Tibial artery (tissue), 4 donors: ENCODE data around the gene HLF.

ENCODE experiments used
- DNase-seq, 2 donors: peaks; one replicate each; pipeline ENCODE4 v3.0.0-alpha.2; 2019
- H3K27ac ChIP-seq, 2 donors: fragments of 200-600 bp; sonication (generic) in 1 of 2; 1 replicate in 1 of 2; 2 replicates in 1 of 2; pipeline ENCODE4 v1.5.1; 2018 to 2019; ENCODE audit warnings: mild to moderate bottlenecking in 1 of 2
- H3K27me3 ChIP-seq, 2 donors: fragments of 200-600 bp; sonication (generic) in 1 of 2; one replicate each; pipeline versions ENCODE4 v1.5.1 to v1.6.0; 2016 to 2019
- H3K36me3 ChIP-seq, 3 donors: fragments of 200-600 bp; sonication (generic) in 2 of 3; one replicate each; pipeline ENCODE4 v1.5.1; 2016 to 2019; ENCODE audit warnings: mild to moderate bottlenecking in 2 of 3
- H3K4me1 ChIP-seq, 4 donors: fragments of 200-600 bp; sonication (generic) in 2 of 4; 1 replicate in 3 of 4; 2 replicates in 1 of 4; pipeline ENCODE4 v1.5.1; 2016 to 2019
- H3K4me3 ChIP-seq, 2 donors: fragments of 200-600 bp; sonication (generic) in 1 of 2; 1 replicate in 1 of 2; 2 replicates in 1 of 2; pipeline ENCODE4 v1.5.1; 2018 to 2019; ENCODE audit warnings: mild to moderate bottlenecking in 2 of 2
- H3K9me3 ChIP-seq, 3 donors: fragments of 200-600 bp; sonication (generic) in 1 of 3; one replicate each; pipeline ENCODE4 v1.5.1; 2016 to 2019
- CTCF ChIP-seq, 2 experiments: fragments of 200-600 bp in 1 of 2; fragments of 450-650 bp in 1 of 2; IDR thresholded peaks; one replicate each; pipeline ENCODE4 v1.5.1; 2017 to 2019; ENCODE audit warnings: antibody characterized with exemption in 2 of 2, mild to moderate bottlenecking in 1 of 2, moderate library complexity in 1 of 2
- intact Hi-C: fragments of 100-400 bp; cut with DNase I; formaldehyde crosslinking; loops from one replicate; pipeline ENCODE4 v1.15.0; 2023; ENCODE audit warnings: low total_unique reads

HLF gene

GRCh38 chr17:55223524-55223923 lies 41.2 kb upstream of the HLF start:
- no peak for DNase-seq
- H3K27ac ChIP-seq = no peak overlapping the region
- intact Hi-C loops = no loop called here
- H3K36me3 ChIP-seq = no peaks in the 10 kb centered on the region
- H3K4me1 ChIP-seq = no peaks in the 10 kb centered on the region
- H3K9me3 ChIP-seq = no peaks in the 10 kb centered on the region
- no peak for TF ChIP-seq CTCF (IDR thresholded peaks at IDR 0.05)
- no peak overlapping the region for H3K4me3 ChIP-seq
- no peaks in the 10 kb centered on the region for H3K27me3 ChIP-seq

GRCh38 chr17:55224746-55225145 lies 40.0 kb upstream of the HLF start:
- H3K27ac ChIP-seq = no peak overlapping the region
- H3K4me3 ChIP-seq = no peak overlapping the region
- no peaks in the 10 kb centered on the region for H3K9me3 ChIP-seq
- no peaks in the 10 kb centered on the region for H3K4me1 ChIP-seq
- H3K36me3 ChIP-seq = no peaks in the 10 kb centered on the region
- H3K27me3 ChIP-seq = no peaks in the 10 kb centered on the region
- no peak for DNase-seq
- no peak for TF ChIP-seq CTCF (IDR thresholded peaks at IDR 0.05)
- intact Hi-C loops = no loop called here

- intact Hi-C loops = no loop called here
- no peaks in the 10 kb centered on the region for H3K36me3 ChIP-seq
- no peak overlapping the region for H3K4me3 ChIP-seq
- DNase-seq = no peak
- H3K27me3 ChIP-seq = no peaks in the 10 kb centered on the region
- no peaks in the 10 kb centered on the region for H3K9me3 ChIP-seq
- H3K27ac ChIP-seq = no peak overlapping the region
- TF ChIP-seq CTCF (IDR thresholded peaks at IDR 0.05) = no peak
- no peaks in the 10 kb centered on the region for H3K4me1 ChIP-seq
Measured at GRCh38 chr17:55225237-55225636, 39.5 kb upstream of the HLF start.

- intact Hi-C loops = no loop called here
- Histone ChIP-seq H3K36me3 (no peaks in the 10 kb centered on the region), H3K4me1 (no peaks in the 10 kb centered on the region), H3K27ac (no peak overlapping the region), H3K9me3 (no peaks in the 10 kb centered on the region), H3K4me3 (no peak overlapping the region), H3K27me3 (no peaks in the 10 kb centered on the region)
- no peak for DNase-seq
- no peak for TF ChIP-seq CTCF (IDR thresholded peaks at IDR 0.05)
Measured at GRCh38 chr17:55228683-55229192, 36.0 kb upstream of the HLF start.

GRCh38 chr17:55229276-55229675 lies 35.5 kb upstream of the HLF start:
- H3K4me1 ChIP-seq = no peaks in the 10 kb centered on the region
- no peaks in the 10 kb centered on the region for H3K27me3 ChIP-seq
- no peak overlapping the region for H3K27ac ChIP-seq
- no peaks in the 10 kb centered on the region for H3K9me3 ChIP-seq
- intact Hi-C loops = no loop called here
- H3K36me3 ChIP-seq = no peaks in the 10 kb centered on the region
- no peak for TF ChIP-seq CTCF (IDR thresholded peaks at IDR 0.05)
- no peak for DNase-seq
- no peak overlapping the region for H3K4me3 ChIP-seq

- intact Hi-C loops = loop anchor here (10.0 kb wide), 1 partner anchor 64 kb away; no protein-coding TSS in a partner anchor
- H3K27me3 ChIP-seq = no peaks in the 10 kb centered on the region
- H3K36me3 ChIP-seq = no peaks in the 10 kb centered on the region
- DNase-seq = no peak
- no peak for TF ChIP-seq CTCF (IDR thresholded peaks at IDR 0.05)
- H3K4me1 ChIP-seq = no peaks in the 10 kb centered on the region
- no peak overlapping the region for H3K27ac ChIP-seq
- no peak overlapping the region for H3K4me3 ChIP-seq
- H3K9me3 ChIP-seq = no peaks in the 10 kb centered on the region
Measured at GRCh38 chr17:55230716-55231115, 34.0 kb upstream of the HLF start.
